ENCODE data around the gene ZBTB48.
"Not testable (repeated sequence)": the region's sequence is repeated elsewhere in the genome, so short reads cannot be mapped to it uniquely, and the experiment has no call there.

ZBTB48 gene

GRCh38 chr1:6635910-6636760, 56.3 kb downstream of the ZBTB48 start:
- no peak for DNase-seq

DNA sequence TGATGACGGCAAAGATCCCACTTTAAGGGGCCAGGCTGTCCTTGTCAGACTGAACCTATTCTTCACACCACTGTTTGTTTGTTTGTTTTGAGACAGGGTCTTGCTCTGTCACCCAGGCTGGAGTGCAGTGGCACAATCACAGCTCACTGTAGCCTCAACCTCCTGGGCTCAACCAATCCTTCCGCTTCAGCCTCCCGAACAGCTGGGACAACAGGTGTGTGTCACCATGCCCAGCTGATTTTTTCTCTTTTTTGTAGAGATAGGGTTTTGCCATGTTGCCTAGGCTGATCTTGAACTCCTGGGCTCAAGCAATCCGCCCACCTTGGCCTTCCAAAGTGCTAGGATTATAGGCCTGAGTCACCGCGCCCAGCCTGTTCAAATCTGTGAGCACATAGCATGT, 57.0 kb downstream of the ZBTB48 start:
- not testable (repeated sequence) for DNase-seq

GRCh38 chr1:6637770-6638169, 58.0 kb downstream of the ZBTB48 start:
- DNase-seq = no peak

- DNase-seq = no peak
Observed at GRCh38 chr1:6638226-6638625, 58.4 kb downstream of the ZBTB48 start.
